ENCODE results near the gene PDZD2.

Gene PDZD2

GRCh38 chr5:32058101-32058500 is 419.2 kb downstream of the PDZD2 start:
- DNase-seq = no peak
- Histone ChIP-seq H3K27me3 (no peaks in the 10 kb centered on the region), H3K36me3 (no peaks in the 10 kb centered on the region), H3K9me3 (no peaks in the 10 kb centered on the region), H3K4me3 (ENCODE audit: low read depth, low read length) (no peak overlapping the region), H3K4me1 (peaks cover 3% of the 10 kb centered on the region; the same call in 1 of the 2 replicates)
- TF ChIP-seq, protein P1, sequence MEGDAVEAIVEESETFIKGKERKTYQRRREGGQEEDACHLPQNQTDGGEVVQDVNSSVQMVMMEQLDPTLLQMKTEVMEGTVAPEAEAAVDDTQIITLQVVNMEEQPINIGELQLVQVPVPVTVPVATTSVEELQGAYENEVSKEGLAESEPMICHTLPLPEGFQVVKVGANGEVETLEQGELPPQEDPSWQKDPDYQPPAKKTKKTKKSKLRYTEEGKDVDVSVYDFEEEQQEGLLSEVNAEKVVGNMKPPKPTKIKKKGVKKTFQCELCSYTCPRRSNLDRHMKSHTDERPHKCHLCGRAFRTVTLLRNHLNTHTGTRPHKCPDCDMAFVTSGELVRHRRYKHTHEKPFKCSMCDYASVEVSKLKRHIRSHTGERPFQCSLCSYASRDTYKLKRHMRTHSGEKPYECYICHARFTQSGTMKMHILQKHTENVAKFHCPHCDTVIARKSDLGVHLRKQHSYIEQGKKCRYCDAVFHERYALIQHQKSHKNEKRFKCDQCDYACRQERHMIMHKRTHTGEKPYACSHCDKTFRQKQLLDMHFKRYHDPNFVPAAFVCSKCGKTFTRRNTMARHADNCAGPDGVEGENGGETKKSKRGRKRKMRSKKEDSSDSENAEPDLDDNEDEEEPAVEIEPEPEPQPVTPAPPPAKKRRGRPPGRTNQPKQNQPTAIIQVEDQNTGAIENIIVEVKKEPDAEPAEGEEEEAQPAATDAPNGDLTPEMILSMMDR (IDR thresholded peaks at IDR 0.05; ENCODE audit: low read depth, low read length) = no peak

DNA sequence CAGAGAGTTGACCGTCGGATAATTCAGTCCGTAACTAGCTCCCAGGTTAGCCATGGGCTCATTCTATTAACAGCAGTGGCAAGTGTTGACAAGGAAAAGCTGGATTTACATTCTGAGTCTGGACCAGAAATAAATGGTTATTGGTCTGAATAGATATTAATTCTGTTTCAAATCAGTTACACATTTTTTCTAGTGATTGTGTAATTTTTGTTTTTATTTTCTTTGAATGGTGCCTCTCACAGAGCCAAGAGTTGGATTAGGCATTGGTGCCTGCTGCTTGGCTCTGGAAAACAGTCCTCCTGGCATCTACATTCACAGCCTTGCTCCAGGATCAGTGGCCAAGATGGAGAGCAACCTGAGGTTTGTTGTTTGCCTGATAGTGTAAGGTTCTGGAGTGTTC is 420.1 kb downstream of the PDZD2 start:
- DNase-seq = no peak
- Histone ChIP-seq H3K9me3 (no peaks in the 10 kb centered on the region), H3K36me3 (no peaks in the 10 kb centered on the region), H3K4me3 (ENCODE audit: low read depth, low read length) (no peak overlapping the region), H3K4me1 (peaks cover 3% of the 10 kb centered on the region; the same call in 1 of the 2 replicates), H3K27me3 (no peaks in the 10 kb centered on the region)
- TF ChIP-seq, protein P1 (IDR thresholded peaks at IDR 0.05; ENCODE audit: low read depth, low read length) = no peak

GRCh38 chr5:32059761-32060530 is 421.0 kb downstream of the PDZD2 start:
- Histone ChIP-seq H3K9me3 (no peaks in the 10 kb centered on the region), H3K27me3 (no peaks in the 10 kb centered on the region), H3K4me1 (peaks cover 3% of the 10 kb centered on the region; the same call in 1 of the 2 replicates), H3K36me3 (no peaks in the 10 kb centered on the region), H3K4me3 (ENCODE audit: low read depth, low read length) (no peak overlapping the region)
- TF ChIP-seq, protein P1 (IDR thresholded peaks at IDR 0.05; ENCODE audit: low read depth, low read length) = no peak
- no peak for DNase-seq

GRCh38 chr5:32061236-32061635 is 422.3 kb downstream of the PDZD2 start:
- H3K4me1 ChIP-seq = peaks cover 2% of the 10 kb centered on the region; the same call in 1 of the 2 replicates
- DNase-seq = no peak
- H3K27me3 ChIP-seq = no peaks in the 10 kb centered on the region
- no peaks in the 10 kb centered on the region for H3K36me3 ChIP-seq
- TF ChIP-seq, protein P1 (IDR thresholded peaks at IDR 0.05; ENCODE audit: low read depth, low read length) = no peak
- H3K9me3 ChIP-seq = no peaks in the 10 kb centered on the region
- H3K4me3 ChIP-seq (ENCODE audit: low read depth, low read length) = no peak overlapping the region

DNA sequence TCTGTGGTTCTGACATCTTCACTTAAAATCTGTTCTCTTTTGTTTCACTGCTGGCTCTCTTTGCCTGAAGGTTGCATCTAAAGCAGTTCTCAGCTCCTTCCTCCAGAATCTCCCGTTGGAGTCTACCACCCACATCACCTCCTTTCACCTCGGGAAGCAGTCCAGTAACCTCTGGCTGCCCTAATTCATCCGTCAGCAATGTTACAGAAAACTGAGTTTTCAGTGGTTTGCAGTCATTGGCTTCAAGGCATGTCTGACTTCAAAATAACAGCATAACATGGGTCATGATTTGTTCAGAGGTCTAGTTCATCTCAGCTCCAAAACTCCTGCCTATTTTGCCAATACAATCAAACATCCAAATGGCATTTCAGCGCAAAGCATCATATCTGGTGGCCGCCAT is 427.5 kb downstream of the PDZD2 start:
- H3K36me3 ChIP-seq = no peaks in the 10 kb centered on the region
- H3K27me3 ChIP-seq = no peaks in the 10 kb centered on the region
- H3K4me1 ChIP-seq = no peaks in the 10 kb centered on the region
- H3K9me3 ChIP-seq = no peaks in the 10 kb centered on the region
- no peak for DNase-seq
- H3K4me3 ChIP-seq (ENCODE audit: low read depth, low read length) = no peak overlapping the region
- TF ChIP-seq, protein P1 (IDR thresholded peaks at IDR 0.05; ENCODE audit: low read depth, low read length) = no peak

GRCh38 chr5:32067774-32068470 is 429.0 kb downstream of the PDZD2 start:
- Histone ChIP-seq H3K36me3 (no peaks in the 10 kb centered on the region), H3K27me3 (no peaks in the 10 kb centered on the region), H3K4me1 (no peaks in the 10 kb centered on the region), H3K9me3 (no peaks in the 10 kb centered on the region), H3K4me3 (ENCODE audit: low read depth, low read length) (no peak overlapping the region)
- TF ChIP-seq, protein P1 (IDR thresholded peaks at IDR 0.05; ENCODE audit: low read depth, low read length) = no peak
- no peak for DNase-seq
